Effector memory CD8-positive, alpha-beta T cell (primary cell): ENCODE results near the gene SORT1.
"Not testable (repeated sequence)": the region's sequence is repeated elsewhere in the genome, so short reads cannot be mapped to it uniquely, and the experiment has no call there.

ENCODE experiments used
- ATAC-seq: fragments of 150-1000 bp; cut with Tn5 transposase; replicated peaks from 2 replicates; pipeline ENCODE4 v1.10.0; 2021; ENCODE audit warnings: mild to moderate bottlenecking, moderate library complexity
- DNase-seq, 3 experiments: peaks; one replicate each; pipeline ENCODE4 v3.0.0; 2021
- H3K27ac Mint-ChIP-seq, 2 donors: one replicate each; pipeline ENCODE4 v1.8.0; 2022; ENCODE audit warnings: mild to moderate bottlenecking in 2 of 2, mixed read lengths in 2 of 2, moderate library complexity in 2 of 2
- H3K27me3 Mint-ChIP-seq, 2 donors: one replicate each; pipeline ENCODE4 v1.8.0; 2022; ENCODE audit warnings: mixed read lengths in 2 of 2
- H3K36me3 Mint-ChIP-seq: one replicate; pipeline ENCODE4 v1.8.0; 2022; ENCODE audit warnings: mild to moderate bottlenecking, moderate library complexity, mixed read lengths; ENCODE audit not compliant: insufficient read depth
- H3K4me1 Mint-ChIP-seq, 2 donors: one replicate each; pipeline ENCODE4 v1.8.0; 2022; ENCODE audit warnings: low read depth in 2 of 2, mixed read lengths in 2 of 2
- H3K4me3 Mint-ChIP-seq, 2 donors: one replicate each; pipeline ENCODE4 v1.8.0; 2022; ENCODE audit warnings: mild to moderate bottlenecking in 2 of 2, mixed read lengths in 2 of 2, moderate library complexity in 2 of 2
- H3K9me3 Mint-ChIP-seq, 2 donors: one replicate each; pipeline ENCODE4 v1.8.0; 2022; ENCODE audit warnings: mixed read lengths in 2 of 2

SORT1 gene

DNA sequence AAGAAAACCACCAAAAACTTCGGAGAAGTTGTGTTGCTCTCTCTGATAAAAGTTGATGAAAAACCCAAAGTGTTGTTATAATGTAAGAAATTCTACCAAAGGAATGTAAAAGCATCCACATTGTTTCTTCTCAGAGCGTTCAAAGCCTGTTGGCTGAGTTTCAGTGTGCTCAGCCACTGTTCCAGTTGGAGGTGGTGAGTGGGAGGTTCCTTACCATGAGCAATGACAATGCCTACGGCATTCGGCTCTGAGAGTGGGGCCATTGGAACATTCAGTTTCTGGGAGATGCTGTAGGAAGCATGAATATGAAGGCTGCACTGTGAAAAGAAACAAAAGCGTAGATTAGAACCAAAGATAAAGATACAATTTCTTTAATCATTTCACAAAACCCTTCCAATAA, 70.4 kb downstream of the SORT1 start:
- H3K27me3 Mint-ChIP-seq = peaks cover 7 to 9% of the 10 kb centered on the region in 2 donors
- no peak overlapping the region for H3K27ac Mint-ChIP-seq
- H3K4me1 Mint-ChIP-seq = no peaks in the 10 kb centered on the region
- DNase-seq (no peak), ATAC-seq (no peak)
- peaks cover 4% of the 10 kb centered on the region for H3K36me3 Mint-ChIP-seq
- H3K4me3 Mint-ChIP-seq = no peak overlapping the region
- peaks cover 0 to 6% of the 10 kb centered on the region in 2 donors for H3K9me3 Mint-ChIP-seq

DNA sequence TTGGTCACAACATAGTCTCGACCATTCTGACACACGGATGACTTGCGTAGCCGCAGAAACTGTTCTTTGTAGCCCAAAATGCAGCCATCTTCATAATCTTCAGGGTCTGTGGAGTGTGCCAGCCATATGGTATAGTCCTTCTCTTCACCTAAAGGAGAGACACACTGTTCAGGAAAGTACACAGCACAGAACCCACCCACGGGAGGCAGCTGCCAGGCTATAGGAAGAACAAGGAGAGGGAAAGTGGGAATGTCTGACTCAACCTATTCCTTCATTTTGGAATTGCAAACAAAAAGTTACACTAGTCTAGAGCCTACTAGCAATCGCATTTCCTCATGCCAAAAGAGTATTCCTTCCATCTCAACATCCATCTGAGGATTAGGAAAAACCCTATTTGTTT, 74.7 kb downstream of the SORT1 start:
- peaks cover 4% of the 10 kb centered on the region for H3K36me3 Mint-ChIP-seq
- H3K27me3 Mint-ChIP-seq = peaks cover 4 to 7% of the 10 kb centered on the region in 2 donors
- H3K27ac Mint-ChIP-seq = no peak overlapping the region
- H3K4me1 Mint-ChIP-seq = no peaks in the 10 kb centered on the region
- no peak overlapping the region for H3K4me3 Mint-ChIP-seq
- no peak for DNase-seq
- no peaks in the 10 kb centered on the region for H3K9me3 Mint-ChIP-seq
- ATAC-seq = no peak

DNA sequence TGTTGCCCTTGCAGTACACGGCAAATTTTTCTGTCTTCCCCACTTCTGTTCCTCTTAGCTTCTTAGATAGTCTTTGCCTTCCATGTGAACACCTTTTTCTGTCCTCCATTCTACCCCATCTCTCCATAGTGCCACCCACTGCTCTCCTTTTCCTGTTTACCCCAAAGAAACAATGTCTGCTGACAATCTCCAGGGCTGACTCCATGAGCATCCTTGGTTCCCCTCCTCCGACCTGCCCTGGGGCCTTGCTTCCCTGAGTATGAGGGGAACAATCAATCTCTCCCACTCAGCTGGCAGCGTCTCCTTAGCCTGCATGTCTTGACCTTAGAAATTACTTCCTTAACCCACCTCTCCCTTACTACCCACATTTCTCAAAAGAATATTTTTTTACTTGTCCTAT, 78.6 kb downstream of the SORT1 start:
- no peak overlapping the region for H3K27ac Mint-ChIP-seq
- no peaks in the 10 kb centered on the region for H3K27me3 Mint-ChIP-seq
- no peak for ATAC-seq

DNA sequence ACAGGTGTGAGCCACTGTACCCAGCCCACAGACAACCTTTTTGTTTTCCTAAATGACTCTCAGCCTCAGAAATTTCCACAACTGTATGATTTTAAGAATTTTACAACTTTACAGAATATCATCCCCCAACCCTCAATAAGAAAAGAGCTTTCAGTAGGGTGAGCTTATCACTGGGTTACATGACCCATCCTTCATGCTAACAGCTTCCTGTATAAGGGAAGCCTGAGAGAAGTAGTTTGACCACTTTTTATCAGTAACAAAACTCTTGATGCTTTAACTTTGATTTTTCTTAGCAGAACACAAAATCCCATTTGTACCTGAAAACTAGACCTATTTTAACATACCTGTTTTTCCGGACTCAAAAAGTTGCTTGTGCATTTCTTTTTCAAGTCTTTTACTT, 81.2 kb downstream of the SORT1 start:
- Mint-ChIP-seq H3K36me3 (no peaks in the 10 kb centered on the region), H3K9me3 (no peaks in the 10 kb centered on the region), H3K4me3 (no peak overlapping the region), H3K27ac (no peak overlapping the region), H3K4me1 (no peaks in the 10 kb centered on the region), H3K27me3 (peaks cover 0 to 5% of the 10 kb centered on the region in 2 donors)
- DNase-seq = no peak
- ATAC-seq = no peak

More for the DNA sequence above, 78.6 kb downstream of the SORT1 start:
- Mint-ChIP-seq H3K9me3 (no peaks in the 10 kb centered on the region), H3K36me3 (no peaks in the 10 kb centered on the region), H3K4me3 (no peak overlapping the region), H3K4me1 (no peaks in the 10 kb centered on the region)
- DNase-seq = no peak

DNA sequence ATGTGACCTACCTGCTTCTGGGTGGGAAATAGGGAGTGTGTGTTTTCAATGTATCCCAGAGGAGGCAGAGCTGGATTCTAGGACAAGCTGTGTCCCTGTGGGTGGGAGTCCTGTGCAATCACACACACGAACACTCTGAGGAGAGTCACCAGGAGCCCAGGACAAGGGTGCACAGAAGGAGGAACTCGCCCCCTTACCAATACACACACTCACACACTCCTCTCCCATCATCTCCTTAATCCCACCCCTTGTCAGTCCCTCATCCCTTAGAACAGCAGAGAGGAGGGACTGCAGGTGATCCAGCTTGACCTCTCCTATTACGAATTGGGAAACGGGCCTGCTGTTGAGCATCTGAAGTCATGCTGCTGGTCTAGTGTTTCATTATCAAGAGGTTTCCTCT, 82.4 kb downstream of the SORT1 start:
- peaks cover 0 to 18% of the 10 kb centered on the region in 2 donors for H3K27me3 Mint-ChIP-seq
- no peaks in the 10 kb centered on the region for H3K9me3 Mint-ChIP-seq
- ATAC-seq = no peak
- DNase-seq = no peak
- no peak overlapping the region for H3K4me3 Mint-ChIP-seq
- H3K36me3 Mint-ChIP-seq = no peaks in the 10 kb centered on the region
- no peak overlapping the region for H3K27ac Mint-ChIP-seq
- no peaks in the 10 kb centered on the region for H3K4me1 Mint-ChIP-seq

DNA sequence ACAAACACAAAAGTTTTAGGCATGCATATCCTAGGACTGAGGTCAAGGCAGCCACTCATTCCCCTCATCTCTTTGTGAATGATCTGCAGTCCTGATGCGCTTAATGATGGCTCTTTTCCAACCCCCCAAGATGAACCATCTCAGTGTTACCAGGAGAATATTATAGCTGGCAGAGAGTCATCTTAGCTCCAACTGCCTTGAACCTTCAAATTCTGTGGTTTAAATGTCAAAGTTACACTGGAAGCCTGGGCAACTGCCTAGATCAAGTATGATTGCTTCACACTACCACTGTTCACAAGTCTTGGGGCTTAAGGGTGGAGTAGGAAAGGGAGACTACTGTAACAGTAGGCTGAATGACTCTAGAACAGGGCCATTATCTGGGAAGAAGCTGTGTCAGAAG, 82.9 kb downstream of the SORT1 start:
- Mint-ChIP-seq H3K4me3 (no peak overlapping the region), H3K27me3 (peaks cover 0 to 22% of the 10 kb centered on the region in 2 donors), H3K9me3 (no peaks in the 10 kb centered on the region), H3K4me1 (no peaks in the 10 kb centered on the region), H3K27ac (no peak overlapping the region), H3K36me3 (no peaks in the 10 kb centered on the region)
- ATAC-seq (no peak), DNase-seq (no peak)

DNA sequence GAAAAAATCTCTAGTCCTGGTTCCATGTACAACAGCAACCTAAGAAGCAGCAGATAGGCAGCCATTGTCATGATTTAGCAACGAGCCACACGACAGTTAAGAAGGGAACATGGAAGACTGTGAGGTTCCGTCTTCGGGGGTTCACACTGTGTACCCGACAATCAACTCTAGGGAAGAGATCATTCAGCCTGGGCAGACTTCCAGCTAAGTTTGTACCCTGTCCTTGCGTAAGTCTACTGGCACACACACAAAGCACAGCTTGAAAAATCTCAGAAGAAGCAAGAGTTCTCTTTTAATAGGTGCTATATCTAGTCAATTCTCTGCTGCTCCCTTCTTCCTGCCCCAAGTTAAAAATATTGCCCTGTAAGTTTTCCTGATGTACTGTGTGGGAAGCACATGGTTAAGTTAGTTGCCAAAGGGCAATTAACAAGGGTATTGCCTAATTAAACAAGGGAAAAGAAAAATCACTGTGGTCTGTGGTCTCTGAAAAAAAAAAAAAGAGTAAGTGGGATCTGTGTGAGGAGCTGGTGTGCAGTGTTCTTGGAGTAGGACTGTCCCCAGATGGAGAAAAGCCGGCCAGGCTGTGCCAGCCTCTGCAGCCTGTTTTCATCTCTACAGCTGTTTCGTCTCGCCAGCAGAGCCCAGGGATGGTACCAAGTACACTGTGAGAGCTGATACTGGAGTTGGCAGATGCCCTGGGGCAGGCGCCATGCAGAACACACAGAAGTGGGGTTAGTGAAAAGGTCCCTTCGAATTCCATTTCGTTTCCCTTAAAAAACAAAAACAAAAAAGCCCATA, 84.5 kb downstream of the SORT1 start:
- no peak for ATAC-seq
- Mint-ChIP-seq H3K9me3 (no peaks in the 10 kb centered on the region), H3K4me3 (no peak overlapping the region), H3K27ac (no peak overlapping the region), H3K36me3 (no peaks in the 10 kb centered on the region), H3K27me3 (peaks cover 7 to 37% of the 10 kb centered on the region in 2 donors), H3K4me1 (no peaks in the 10 kb centered on the region)
- no peak for DNase-seq

DNA sequence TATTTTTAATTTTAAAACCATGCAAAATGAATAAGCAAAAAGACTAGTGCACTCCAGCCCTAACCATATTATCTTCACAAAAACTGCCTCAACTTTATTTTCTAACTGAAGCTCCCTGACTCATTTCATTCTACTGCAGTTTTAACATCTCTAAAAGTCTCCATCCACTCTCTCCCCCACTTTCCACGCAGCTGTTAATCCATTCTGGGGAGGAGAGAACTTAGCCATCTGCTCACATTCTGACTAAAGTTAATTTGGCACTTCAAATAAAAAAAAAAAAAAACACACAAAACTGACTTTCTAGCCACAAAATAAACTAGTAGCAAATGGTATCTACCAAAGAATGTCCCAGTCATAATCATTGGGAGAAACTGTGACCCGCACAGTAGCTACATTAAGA, 85.5 kb downstream of the SORT1 start:
- Mint-ChIP-seq H3K4me3 (no peak overlapping the region), H3K36me3 (no peaks in the 10 kb centered on the region), H3K27ac (no peak overlapping the region), H3K4me1 (no peaks in the 10 kb centered on the region), H3K27me3 (peaks cover 7 to 37% of the 10 kb centered on the region in 2 donors), H3K9me3 (no peaks in the 10 kb centered on the region)
- ATAC-seq (no peak), DNase-seq (no peak)

DNA sequence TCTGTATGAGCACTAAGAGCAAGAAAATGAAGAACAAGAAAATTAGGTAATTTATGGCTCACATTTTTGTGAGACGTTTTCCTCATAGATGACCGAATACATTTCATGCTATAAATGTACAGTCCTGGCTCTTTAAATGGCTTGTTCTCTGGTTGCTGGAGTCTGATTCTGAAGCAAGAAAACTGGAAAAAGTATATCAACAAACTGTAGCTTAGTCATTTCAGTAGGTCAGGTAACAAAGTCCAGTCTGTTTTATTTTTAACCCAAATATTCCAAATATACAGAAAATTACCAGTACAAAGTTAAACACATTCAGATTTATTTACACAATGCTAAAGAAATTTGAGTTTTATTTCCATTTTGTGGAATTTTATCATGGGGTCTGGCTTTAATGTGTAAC, 88.4 kb downstream of the SORT1 start:
- no peak overlapping the region for H3K4me3 Mint-ChIP-seq
- no peak overlapping the region for H3K27ac Mint-ChIP-seq
- H3K9me3 Mint-ChIP-seq = no peaks in the 10 kb centered on the region
- H3K4me1 Mint-ChIP-seq = no peaks in the 10 kb centered on the region
- no peaks in the 10 kb centered on the region for H3K36me3 Mint-ChIP-seq
- H3K27me3 Mint-ChIP-seq = peaks cover 7 to 37% of the 10 kb centered on the region in 2 donors
- DNase-seq (no peak), ATAC-seq (no peak)

DNA sequence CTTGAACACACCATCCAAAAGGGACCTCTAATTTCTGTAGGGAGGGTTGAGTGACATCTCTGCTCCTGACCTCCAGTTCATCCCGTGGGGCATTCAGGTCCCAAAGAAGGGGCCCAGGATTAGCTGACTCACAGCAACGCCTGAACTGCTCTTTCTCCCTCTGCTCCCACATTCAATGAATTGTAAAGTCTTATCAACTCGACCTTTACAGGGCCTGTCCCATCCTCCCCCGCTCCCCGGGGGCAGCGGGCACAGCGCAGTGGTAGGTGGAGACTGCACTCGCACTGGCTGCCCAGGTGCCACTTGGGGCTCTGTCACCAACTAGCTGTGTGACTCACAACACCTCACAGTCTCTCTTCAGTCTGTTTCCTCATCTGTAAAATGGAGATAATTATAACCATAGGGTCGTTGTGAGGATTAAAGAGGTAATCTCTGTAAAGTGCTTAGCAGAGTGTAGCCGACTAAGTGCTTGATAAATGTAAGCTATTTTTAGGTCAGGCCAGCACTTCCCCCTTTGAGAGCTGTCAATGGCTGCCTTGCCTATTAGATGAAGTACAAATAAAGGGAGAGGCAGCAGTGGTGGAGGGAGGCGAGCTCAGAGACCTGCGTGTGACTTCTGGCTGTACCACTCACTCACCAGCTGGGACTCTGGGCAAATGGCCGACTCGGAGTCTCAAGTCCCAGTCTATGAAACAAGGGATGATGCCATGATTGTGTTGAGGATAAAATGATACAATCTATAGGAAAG, 90.3 kb downstream of the SORT1 start:
- ATAC-seq (peak; percentile 17), DNase-seq (no peak)
- no peaks in the 10 kb centered on the region for H3K4me1 Mint-ChIP-seq
- no peak overlapping the region for H3K27ac Mint-ChIP-seq
- H3K27me3 Mint-ChIP-seq = peaks cover 7 to 37% of the 10 kb centered on the region in 2 donors
- H3K9me3 Mint-ChIP-seq = no peaks in the 10 kb centered on the region
- no peaks in the 10 kb centered on the region for H3K36me3 Mint-ChIP-seq
- H3K4me3 Mint-ChIP-seq = no peak overlapping the region

DNA sequence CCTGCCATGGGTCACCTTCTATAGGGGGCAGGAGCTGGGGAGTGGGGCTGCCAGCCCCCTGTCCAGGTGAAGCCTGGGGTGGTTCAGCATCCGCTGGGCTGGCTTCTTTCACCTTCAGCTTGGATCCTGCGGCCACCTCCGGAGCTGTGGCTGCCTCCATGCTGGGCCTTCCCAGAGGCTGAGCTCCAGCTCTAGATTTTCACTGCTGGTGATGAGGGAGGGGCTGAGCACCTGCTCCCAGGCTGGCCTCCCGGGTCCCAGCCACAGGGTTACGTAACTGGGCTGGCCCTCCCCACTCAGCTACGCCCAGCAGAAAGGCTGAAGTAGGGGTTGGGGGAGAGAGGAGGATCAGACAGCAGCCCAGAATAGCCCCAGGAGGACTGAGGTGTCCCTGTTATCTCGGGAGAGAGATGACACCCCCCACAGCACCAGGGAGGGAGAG, 90.9 kb downstream of the SORT1 start, which contains the start of gene MYBPHL:
Gene MYBPHL (minus strand): TSS at position 180 of the 442 bp plus-strand sequence. CDS start 20 bp downstream, at position 160.
- H3K27ac Mint-ChIP-seq = no peak within 1 kb of the TSS
- no peaks in the 10 kb centered on the region for H3K4me1 Mint-ChIP-seq
- no peak within 1 kb of the TSS for H3K4me3 Mint-ChIP-seq
- no peak for ATAC-seq
- no peaks in the 10 kb centered on the region for H3K36me3 Mint-ChIP-seq
- H3K9me3 Mint-ChIP-seq = no peaks in the 10 kb centered on the region
- peaks cover 7 to 35% of the 10 kb centered on the region in 2 donors for H3K27me3 Mint-ChIP-seq
- no peak for DNase-seq

DNA sequence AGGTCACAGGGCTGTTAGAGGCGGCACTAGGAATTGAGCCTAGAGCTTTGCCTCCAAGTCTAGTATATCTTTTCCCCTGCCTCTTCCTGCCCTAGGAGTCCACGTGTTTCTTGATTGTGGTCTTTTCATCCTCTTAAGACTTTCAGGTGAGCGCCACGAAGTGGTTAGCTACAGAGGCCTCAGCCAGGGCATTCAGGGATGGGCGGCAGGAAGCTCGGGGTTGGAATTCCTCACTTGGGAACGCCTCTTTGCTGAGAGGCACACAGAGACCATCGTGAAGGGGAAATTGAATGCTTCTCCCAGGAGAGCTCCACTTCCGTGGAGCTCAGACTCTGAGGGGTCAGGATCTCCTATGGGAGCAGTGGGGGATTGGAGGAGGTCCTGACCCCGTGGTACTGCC, 91.7 kb downstream of the SORT1 start:
- not testable (repeated sequence) for H3K4me3 Mint-ChIP-seq, H3K27ac Mint-ChIP-seq, ATAC-seq, H3K9me3 Mint-ChIP-seq, DNase-seq, H3K4me1 Mint-ChIP-seq, H3K36me3 Mint-ChIP-seq
- peaks cover 7 to 26% of the 10 kb centered on the region in 2 donors for H3K27me3 Mint-ChIP-seq

DNA sequence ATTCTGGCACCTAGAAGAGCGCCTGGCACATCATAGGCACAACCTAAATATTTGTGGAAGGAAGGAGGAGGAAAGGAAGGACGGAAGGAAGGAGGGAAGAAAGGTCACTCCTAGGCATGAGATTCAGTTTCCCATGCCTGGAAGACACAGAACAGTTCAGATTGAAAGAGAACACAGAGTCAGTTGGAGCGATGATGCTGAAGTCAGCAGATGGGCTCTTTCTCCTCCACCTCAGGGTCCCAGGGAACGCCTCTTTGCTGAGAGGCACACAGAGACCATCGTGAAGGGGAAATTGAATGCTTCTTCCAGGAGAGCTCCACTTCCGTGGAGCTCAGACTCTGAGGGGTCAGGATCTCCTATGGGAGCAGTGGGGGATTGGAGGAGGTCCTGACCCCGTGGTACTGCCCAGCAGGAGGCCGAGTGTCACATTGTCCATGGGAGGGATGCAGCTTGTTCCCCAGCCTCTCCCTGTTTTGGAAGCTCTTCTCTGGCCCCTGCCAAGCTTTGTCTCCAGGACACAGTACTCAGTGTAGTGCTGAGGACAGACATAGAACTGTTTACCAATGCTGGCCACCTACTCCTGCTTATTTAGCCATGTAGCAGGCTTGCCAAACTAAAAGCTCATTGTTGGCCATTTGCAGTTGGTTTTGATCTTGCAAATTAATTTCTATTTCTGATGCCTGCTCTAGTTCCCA, 93.3 kb downstream of the SORT1 start:
- no peaks in the 10 kb centered on the region for H3K9me3 Mint-ChIP-seq
- peaks cover 17 to 20% of the 10 kb centered on the region in 2 donors for H3K27me3 Mint-ChIP-seq
- no peaks in the 10 kb centered on the region for H3K4me1 Mint-ChIP-seq
- no peaks in the 10 kb centered on the region for H3K36me3 Mint-ChIP-seq
- DNase-seq = no peak
- no peak for ATAC-seq
- H3K27ac Mint-ChIP-seq = no peak overlapping the region
- H3K4me3 Mint-ChIP-seq = no peak overlapping the region
